ENCODE results near the gene SMG1. TPM values are rescaled to one million over a fixed set of nuclear protein-coding genes. Genes with fewer than 3 reads are reported as not detected.

SMG1 gene
- total RNA-seq, 2 experiments from 2014 or later = 123 to 127 TPM

DNA sequence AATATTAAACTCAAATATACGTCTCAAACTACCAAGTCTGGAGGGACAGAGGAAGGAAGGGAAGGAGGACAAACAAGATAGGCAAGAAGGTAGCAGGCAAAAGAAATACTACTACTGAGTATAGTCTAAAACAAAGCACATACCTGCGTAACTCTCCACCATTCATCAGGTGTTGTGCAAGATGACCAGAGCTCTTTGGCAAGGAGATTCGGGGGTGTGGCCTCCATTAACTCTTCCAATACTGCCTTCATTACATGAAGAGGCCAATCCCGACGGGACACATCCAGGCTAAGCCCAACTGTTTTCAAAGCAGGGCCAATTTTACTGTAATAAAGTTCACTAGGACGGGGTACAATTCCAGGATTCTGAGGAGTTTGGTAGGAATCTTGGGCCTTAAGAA is 86.7 kb downstream of the SMG1 start:
- no peak overlapping the region for H3K27ac Mint-ChIP-seq
- peaks cover 68% of the 10 kb centered on the region for H3K36me3 Mint-ChIP-seq (ENCODE audit: low read depth)
- ATAC-seq = no peak
- no peaks in the 10 kb centered on the region for H3K9me3 Mint-ChIP-seq (ENCODE audit: insufficient read depth)
- ChIA-PET POLR2A (no interaction called here), CTCF (interaction anchor here (1.0 kb wide), 1 partner anchor 37 kb away, joined by 3 read pairs; no protein-coding TSS in a partner anchor)
- H3K4me3 Mint-ChIP-seq = no peak overlapping the region
- no peaks in the 10 kb centered on the region for H3K4me1 Mint-ChIP-seq (ENCODE audit: low read depth)
- no peak for DNase-seq
- H3K27me3 Mint-ChIP-seq (ENCODE audit: low read depth) = no peaks in the 10 kb centered on the region

DNA sequence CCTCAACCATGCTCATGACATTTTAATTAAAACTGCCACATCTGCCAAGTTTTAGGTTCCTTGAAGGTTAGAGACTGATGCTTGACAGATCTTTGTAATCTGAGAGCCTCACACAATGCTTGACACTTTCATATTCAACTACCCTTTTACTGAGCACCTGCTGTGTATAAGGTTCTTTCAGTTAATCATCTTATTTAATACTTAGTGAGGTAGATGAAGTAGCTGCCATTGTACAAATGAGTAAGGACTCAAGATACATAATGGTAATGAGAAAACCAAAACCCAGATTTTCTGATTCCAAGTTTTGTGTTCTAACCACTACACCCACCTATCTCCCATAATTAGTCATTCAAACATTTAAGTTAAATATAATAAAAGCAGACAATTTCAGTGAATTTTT is 89.5 kb downstream of the SMG1 start:
- CTCF ChIA-PET = interaction anchor here (0.9 to 1.5 kb wide), 3 partner anchors 10 to 35 kb away, joined by 3 read pairs; no protein-coding TSS in a partner anchor
- POLR2A ChIA-PET = no interaction called here
- H3K36me3 Mint-ChIP-seq (ENCODE audit: low read depth) = peaks cover 70% of the 10 kb centered on the region
- no peak overlapping the region for H3K27ac Mint-ChIP-seq
- H3K4me3 Mint-ChIP-seq = no peak overlapping the region
- ATAC-seq (no peak), DNase-seq (no peak)
- H3K9me3 Mint-ChIP-seq (ENCODE audit: insufficient read depth) = no peaks in the 10 kb centered on the region
- H3K4me1 Mint-ChIP-seq (ENCODE audit: low read depth) = no peaks in the 10 kb centered on the region
- no peaks in the 10 kb centered on the region for H3K27me3 Mint-ChIP-seq (ENCODE audit: low read depth)

DNA sequence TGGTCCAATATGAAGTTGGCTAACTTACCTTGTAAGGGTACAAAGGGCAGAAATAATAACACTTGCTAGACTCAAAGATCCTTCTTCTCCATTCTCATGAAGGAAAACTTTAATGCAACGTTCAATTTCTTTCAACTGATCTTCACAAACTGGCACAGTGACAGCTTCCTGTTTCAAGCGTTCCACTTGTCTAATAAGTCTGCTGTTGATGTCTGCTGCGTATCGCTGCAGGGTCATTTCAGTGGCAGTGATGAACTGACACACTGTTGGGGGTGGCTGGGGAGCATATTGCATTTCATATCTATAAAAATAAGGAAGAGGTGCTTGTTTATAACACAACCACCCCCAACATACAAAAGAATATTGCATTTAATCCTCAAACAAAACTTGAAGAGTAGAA is 91.3 kb downstream of the SMG1 start:
- no peak overlapping the region for H3K27ac Mint-ChIP-seq
- POLR2A ChIA-PET = no interaction called here
- no peak for DNase-seq
- peaks cover 69% of the 10 kb centered on the region for H3K36me3 Mint-ChIP-seq (ENCODE audit: low read depth)
- no peak for ATAC-seq
- H3K9me3 Mint-ChIP-seq (ENCODE audit: insufficient read depth) = no peaks in the 10 kb centered on the region
- H3K4me1 Mint-ChIP-seq (ENCODE audit: low read depth) = no peaks in the 10 kb centered on the region
- CTCF ChIA-PET = interaction anchor here (1.3 to 3.3 kb wide), 2 partner anchors 15 to 32 kb away, joined by 4 to 17 read pairs; partner anchors contain the start of gene ARL6IP1
- H3K4me3 Mint-ChIP-seq = no peak overlapping the region
- H3K27me3 Mint-ChIP-seq (ENCODE audit: low read depth) = no peaks in the 10 kb centered on the region

DNA sequence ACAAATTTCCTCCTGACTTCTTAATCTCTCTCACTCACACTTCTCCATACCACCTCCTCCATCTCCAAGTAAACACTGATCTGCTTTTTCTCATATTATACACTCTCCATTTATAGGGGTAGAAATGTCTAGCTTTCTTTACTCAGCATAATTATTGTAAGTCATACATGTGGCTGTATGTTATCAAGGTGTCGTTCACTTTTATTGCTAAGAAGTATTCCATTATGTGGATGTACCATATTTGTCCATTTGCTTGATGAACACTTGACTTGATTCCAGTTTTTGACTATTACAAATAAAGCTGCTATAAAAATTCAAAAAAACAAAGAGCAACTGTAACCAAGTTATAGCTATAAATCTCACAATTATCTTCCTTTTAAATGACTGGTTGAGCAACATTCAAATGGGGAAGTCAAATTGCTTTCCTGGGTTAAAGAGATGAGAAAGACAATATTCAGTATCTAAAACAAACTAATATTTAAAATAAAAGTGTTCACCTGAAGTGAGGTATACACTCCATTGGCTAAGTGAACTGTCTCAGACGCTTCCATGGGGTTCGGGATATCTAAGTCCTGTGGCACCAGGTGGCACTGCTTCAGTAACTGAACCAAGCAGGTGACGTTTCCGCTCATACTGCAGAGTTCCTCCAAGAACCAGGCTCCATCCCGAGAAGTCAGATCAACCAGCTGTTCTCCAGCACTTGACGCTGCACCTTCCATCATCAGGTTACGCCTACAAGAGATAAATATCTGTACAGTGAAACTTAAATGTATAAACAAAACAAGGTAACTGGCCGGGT is 92.3 kb downstream of the SMG1 start:
- POLR2A ChIA-PET = no interaction called here
- peaks cover 70% of the 10 kb centered on the region for H3K36me3 Mint-ChIP-seq (ENCODE audit: low read depth)
- no peaks in the 10 kb centered on the region for H3K27me3 Mint-ChIP-seq (ENCODE audit: low read depth)

DNA sequence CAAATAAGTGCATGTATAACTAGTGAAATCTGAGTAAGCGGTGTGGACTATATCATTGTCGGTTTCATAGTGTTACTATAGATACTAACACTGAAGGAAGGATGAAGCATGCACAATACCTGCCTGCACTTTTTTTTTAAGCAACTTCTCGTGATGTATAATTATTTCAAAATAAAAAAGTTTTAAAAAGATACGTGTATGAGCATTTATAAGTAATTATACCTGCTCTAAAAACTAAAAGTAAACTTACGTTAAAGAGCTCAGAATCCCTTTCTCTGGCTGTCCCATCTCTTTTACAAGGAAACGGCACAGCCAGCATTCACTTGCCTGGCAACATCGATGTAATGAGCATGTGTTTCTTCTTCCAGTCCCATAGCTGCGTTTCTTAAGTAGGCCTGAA is 93.6 kb downstream of the SMG1 start:
- ChIA-PET CTCF (interaction anchor here (0.9 to 3.3 kb wide), 2 partner anchors 10 to 30 kb away, joined by 3 to 17 read pairs; partner anchors contain the start of gene ARL6IP1), POLR2A (interaction anchor here (2.2 kb wide), 1 partner anchor 31 kb away, joined by 6 read pairs; the partner anchor contains the start of gene ARL6IP1)
- no peak overlapping the region for H3K4me3 Mint-ChIP-seq
- H3K4me1 Mint-ChIP-seq (ENCODE audit: low read depth) = no peaks in the 10 kb centered on the region
- H3K9me3 Mint-ChIP-seq (ENCODE audit: insufficient read depth) = no peaks in the 10 kb centered on the region
- ATAC-seq (no peak), DNase-seq (no peak)
- no peak overlapping the region for H3K27ac Mint-ChIP-seq
- H3K36me3 Mint-ChIP-seq (ENCODE audit: low read depth) = peaks cover 70% of the 10 kb centered on the region
- H3K27me3 Mint-ChIP-seq (ENCODE audit: low read depth) = no peaks in the 10 kb centered on the region

More for the DNA sequence above, 92.3 kb downstream of the SMG1 start:
- ATAC-seq (no peak), DNase-seq (no peak)
- H3K4me3 Mint-ChIP-seq = no peak overlapping the region
- no peak overlapping the region for H3K27ac Mint-ChIP-seq
- CTCF ChIA-PET = interaction anchor here (1.3 to 3.3 kb wide), 2 partner anchors 14 to 31 kb away, joined by 4 to 17 read pairs; partner anchors contain the start of gene ARL6IP1
- no peaks in the 10 kb centered on the region for H3K9me3 Mint-ChIP-seq (ENCODE audit: insufficient read depth)
- H3K4me1 Mint-ChIP-seq (ENCODE audit: low read depth) = no peaks in the 10 kb centered on the region

DNA sequence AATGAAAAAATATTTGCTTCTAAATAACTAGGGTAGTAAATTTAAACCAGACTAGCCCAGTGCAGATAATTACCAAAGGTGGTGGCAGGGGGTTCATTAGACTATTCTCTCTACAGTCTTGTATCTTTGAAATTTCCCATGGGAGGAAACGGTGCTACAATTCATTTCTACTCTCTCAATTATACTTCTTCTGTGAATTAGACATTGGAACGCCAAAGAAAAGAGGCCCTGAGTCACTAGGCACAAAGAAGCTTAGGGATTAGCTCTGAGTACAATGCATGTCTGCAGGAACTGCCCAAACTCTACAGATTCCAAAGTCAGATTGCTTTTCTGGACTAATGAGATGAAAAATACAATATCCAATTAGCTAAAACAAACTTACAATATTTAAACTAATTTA is 94.2 kb downstream of the SMG1 start:
- POLR2A ChIA-PET = interaction anchor here (2.2 kb wide), 1 partner anchor 30 kb away, joined by 6 read pairs; the partner anchor contains the start of gene ARL6IP1
- Mint-ChIP-seq H3K9me3 (ENCODE audit: insufficient read depth) (no peaks in the 10 kb centered on the region), H3K27me3 (ENCODE audit: low read depth) (no peaks in the 10 kb centered on the region), H3K4me3 (no peak overlapping the region), H3K36me3 (ENCODE audit: low read depth) (peaks cover 66% of the 10 kb centered on the region), H3K27ac (no peak overlapping the region), H3K4me1 (ENCODE audit: low read depth) (no peaks in the 10 kb centered on the region)
- ATAC-seq (no peak), DNase-seq (no peak)
- CTCF ChIA-PET = interaction anchor here (0.9 to 3.3 kb wide), 3 partner anchors 11 to 30 kb away, joined by 3 to 19 read pairs (median 17); partner anchors contain the start of gene ARL6IP1

DNA sequence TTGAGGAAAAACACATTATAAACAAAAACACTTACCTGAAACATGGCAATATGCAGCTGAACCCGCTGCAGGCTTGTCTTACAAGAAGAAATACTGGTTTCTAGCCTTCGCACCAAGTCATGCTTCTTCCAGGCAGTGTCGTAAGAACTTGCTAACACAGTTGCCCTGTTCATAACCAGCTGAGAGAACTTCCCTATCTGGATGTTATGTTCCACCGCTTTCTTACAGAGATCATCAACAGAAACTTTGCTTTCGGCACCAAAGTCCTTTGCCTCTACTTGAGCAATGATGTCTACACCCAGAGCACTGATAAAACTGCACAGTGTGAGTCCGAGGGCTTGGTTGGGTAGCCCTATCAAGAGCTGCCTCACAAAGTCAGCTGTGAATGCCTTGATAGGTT is 97.0 kb downstream of the SMG1 start:
- DNase-seq = no peak
- H3K36me3 Mint-ChIP-seq (ENCODE audit: low read depth) = peaks cover 45% of the 10 kb centered on the region
- H3K27me3 Mint-ChIP-seq (ENCODE audit: low read depth) = no peaks in the 10 kb centered on the region
- ATAC-seq = no peak
- H3K27ac Mint-ChIP-seq = no peak overlapping the region
- POLR2A ChIA-PET = interaction anchor here (1.4 kb wide), 1 partner anchor 28 kb away, joined by 8 read pairs; the partner anchor contains the start of gene ARL6IP1
- no peaks in the 10 kb centered on the region for H3K9me3 Mint-ChIP-seq (ENCODE audit: insufficient read depth)
- CTCF ChIA-PET = interaction anchor here (0.9 to 2.8 kb wide), 3 partner anchors 9 to 27 kb away, joined by 3 to 19 read pairs (median 6); partner anchors contain the start of gene ARL6IP1
- no peaks in the 10 kb centered on the region for H3K4me1 Mint-ChIP-seq (ENCODE audit: low read depth)
- H3K4me3 Mint-ChIP-seq = no peak overlapping the region

DNA sequence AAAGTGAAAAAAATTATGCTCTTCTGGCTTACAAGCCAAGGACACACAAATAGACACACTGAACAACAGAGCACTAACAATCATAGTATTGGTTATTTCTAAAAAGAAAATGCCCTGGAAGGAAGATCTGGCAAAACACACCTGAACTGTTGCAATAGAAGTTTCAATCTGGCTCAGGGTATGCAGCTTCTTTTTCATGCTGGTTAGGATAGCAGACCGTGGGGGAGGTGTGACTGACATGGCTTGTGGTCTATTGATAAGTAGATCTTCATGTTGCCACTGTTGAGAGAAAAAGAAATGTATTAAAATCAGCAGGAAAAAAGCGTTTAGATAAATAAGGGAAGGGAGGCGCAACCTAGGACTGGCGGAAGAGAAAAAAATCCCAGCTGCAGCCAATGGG is 98.3 kb downstream of the SMG1 start:
- H3K36me3 Mint-ChIP-seq (ENCODE audit: low read depth) = peaks cover 38% of the 10 kb centered on the region
- no peaks in the 10 kb centered on the region for H3K4me1 Mint-ChIP-seq (ENCODE audit: low read depth)
- no peaks in the 10 kb centered on the region for H3K9me3 Mint-ChIP-seq (ENCODE audit: insufficient read depth)
- no peak overlapping the region for H3K4me3 Mint-ChIP-seq
- ChIA-PET CTCF (interaction anchor here (1.2 kb wide), 1 partner anchor 26 kb away, joined by 3 read pairs; the partner anchor contains the start of gene ARL6IP1), POLR2A (interaction anchor here (1.4 kb wide), 1 partner anchor 26 kb away, joined by 6 read pairs; the partner anchor contains the start of gene ARL6IP1)
- no peak overlapping the region for H3K27ac Mint-ChIP-seq
- ATAC-seq (no peak), DNase-seq (no peak)
- H3K27me3 Mint-ChIP-seq (ENCODE audit: low read depth) = no peaks in the 10 kb centered on the region

DNA sequence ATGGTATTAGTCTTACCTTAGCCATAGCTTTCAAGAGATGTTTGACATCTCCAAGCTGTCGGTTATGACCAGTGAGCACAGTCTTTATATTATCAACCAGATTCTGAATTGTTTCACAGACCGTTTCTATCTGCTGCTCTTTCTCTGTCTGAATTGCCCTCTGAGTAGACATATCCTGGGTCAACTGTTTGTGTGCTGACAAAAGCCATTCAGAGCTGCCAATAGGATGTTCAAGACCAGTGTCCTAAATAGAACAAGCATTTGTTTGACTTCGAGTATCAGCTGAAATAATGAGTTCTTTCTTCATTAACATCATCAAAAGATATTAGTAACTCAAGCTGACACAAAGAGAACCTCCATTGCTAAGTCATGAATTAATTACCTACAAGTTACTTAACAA is 109.9 kb downstream of the SMG1 start:
- ATAC-seq (no peak), DNase-seq (no peak)
- H3K27me3 Mint-ChIP-seq (ENCODE audit: low read depth) = no peaks in the 10 kb centered on the region
- CTCF ChIA-PET = interaction anchor here (8.3 kb wide), 1 partner anchor 12 kb away, joined by 124 read pairs; the partner anchor contains the start of gene ARL6IP1
- H3K9me3 Mint-ChIP-seq (ENCODE audit: insufficient read depth) = no peaks in the 10 kb centered on the region
- POLR2A ChIA-PET = interaction anchor here (3.3 kb wide), 1 partner anchor 15 kb away, joined by 16 read pairs; the partner anchor contains the start of gene ARL6IP1
- H3K4me3 Mint-ChIP-seq = no peak overlapping the region
- peaks cover 56% of the 10 kb centered on the region for H3K36me3 Mint-ChIP-seq (ENCODE audit: low read depth)
- H3K4me1 Mint-ChIP-seq (ENCODE audit: low read depth) = peaks cover 14% of the 10 kb centered on the region
- no peak overlapping the region for H3K27ac Mint-ChIP-seq

DNA sequence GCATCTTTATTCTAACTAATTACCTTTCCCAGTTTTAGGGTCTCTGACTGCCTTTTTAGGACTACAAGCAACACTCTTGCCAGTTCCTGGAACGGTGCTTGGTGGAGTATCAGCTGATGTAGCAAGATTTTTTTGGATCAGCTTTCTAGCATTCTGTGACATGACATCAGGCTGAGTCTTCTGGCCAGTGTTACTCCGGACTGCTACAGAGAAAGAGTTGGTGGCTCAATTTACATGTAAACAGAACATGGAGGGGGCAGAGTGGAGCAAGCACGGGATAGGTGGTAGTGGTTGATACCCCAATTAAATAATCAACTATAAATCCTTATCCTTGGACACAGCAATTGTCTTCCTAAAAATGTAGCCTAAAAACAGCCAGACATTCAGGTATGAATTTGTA is 114.3 kb downstream of the SMG1 start:
- Mint-ChIP-seq H3K36me3 (ENCODE audit: low read depth) (peaks cover 63% of the 10 kb centered on the region), H3K4me1 (ENCODE audit: low read depth) (no peaks in the 10 kb centered on the region), H3K9me3 (ENCODE audit: insufficient read depth) (no peaks in the 10 kb centered on the region), H3K4me3 (no peak overlapping the region), H3K27ac (no peak overlapping the region), H3K27me3 (ENCODE audit: low read depth) (no peaks in the 10 kb centered on the region)
- DNase-seq (no peak), ATAC-seq (no peak)
- POLR2A ChIA-PET = no interaction called here
- CTCF ChIA-PET = no interaction called here

DNA sequence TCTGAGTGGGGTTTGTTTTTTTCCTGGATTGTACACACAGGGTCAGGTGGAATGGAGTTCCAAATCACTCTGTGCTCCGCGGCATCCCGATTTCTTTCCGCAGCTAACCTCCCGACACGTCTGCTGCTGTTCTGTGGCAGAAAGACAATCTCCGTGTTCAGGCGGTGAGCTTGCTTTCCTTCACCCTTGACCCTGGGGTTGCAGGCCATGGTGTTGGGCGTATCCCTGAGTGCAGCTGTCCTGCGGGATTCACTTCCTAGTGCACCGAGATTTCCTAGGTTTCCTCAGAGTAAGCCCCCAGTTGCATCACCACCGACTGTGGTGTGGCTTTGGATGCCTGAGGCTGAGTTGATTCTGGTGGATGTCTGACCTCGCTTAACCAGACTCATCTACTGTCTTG is 117.0 kb downstream of the SMG1 start:
- peaks cover 24% of the 10 kb centered on the region for H3K4me1 Mint-ChIP-seq (ENCODE audit: low read depth)
- ATAC-seq (no peak), DNase-seq (no peak)
- no peaks in the 10 kb centered on the region for H3K9me3 Mint-ChIP-seq (ENCODE audit: insufficient read depth)
- no peak overlapping the region for H3K27ac Mint-ChIP-seq
- ChIA-PET CTCF (interaction anchor here (0.7 to 9.4 kb wide), 2 partner anchors 8 kb away, joined by 3 to 124 read pairs; partner anchors contain the start of gene ARL6IP1), POLR2A (no interaction called here)
- H3K4me3 Mint-ChIP-seq = no peak overlapping the region
- H3K27me3 Mint-ChIP-seq (ENCODE audit: low read depth) = no peaks in the 10 kb centered on the region
- H3K36me3 Mint-ChIP-seq (ENCODE audit: low read depth) = peaks cover 67% of the 10 kb centered on the region
